ENCODE measurements around the gene COL28A1.

GRCh38 chr7:7433811-7434210 lies 101.9 kb downstream of the COL28A1 start:
- TF ChIP-seq EZH2 (IDR thresholded peaks at IDR 0.05) (no peak), POLR2AphosphoS5 (IDR thresholded peaks at IDR 0.05; ENCODE audit: borderline replicate concordance, low read depth, low read length) (no peak), FOXP2 (optimal IDR thresholded peaks at IDR 0.05; ENCODE audit: control extremely low read depth, extremely low read length, insufficient read depth) (no peak)

All from SK-N-MC (cell line).